GM12872 (cell line): Measurements from ENCODE around the gene EYS.

Source experiments
- CTCF ChIP-seq: IDR thresholded peaks from 3 replicates; pipeline ENCODE4 v1.5.1; 2011; ENCODE audit warnings: low read depth, mild to moderate bottlenecking, low read length, moderate library complexity; ENCODE audit not compliant: insufficient read depth

EYS gene

GRCh38 chr6:64054861-64055260 is 1652.2 kb downstream of the EYS start:
- TF ChIP-seq CTCF: no peak

GRCh38 chr6:64050590-64050989 is 1656.4 kb downstream of the EYS start:
- TF ChIP-seq CTCF: no peak

- no peak for TF ChIP-seq CTCF
These were observed 1657.3 kb downstream of the EYS start for GRCh38 chr6:64049736-64050135.

GRCh38 chr6:64046746-64047208 is 1660.2 kb downstream of the EYS start:
- TF ChIP-seq CTCF: no peak

GRCh38 chr6:64041373-64041772 is 1665.7 kb downstream of the EYS start:
- TF ChIP-seq CTCF: no peak

GRCh38 chr6:64040113-64040512 is 1666.9 kb downstream of the EYS start:
- TF ChIP-seq CTCF: no peak

GRCh38 chr6:64037427-64037826 is 1669.6 kb downstream of the EYS start:
- no peak for TF ChIP-seq CTCF
